Smooth muscle cell of the pulmonary artery (primary cell): Measurements from ENCODE around the gene SOX14. TPM values are rescaled to one million over a fixed set of nuclear protein-coding genes. Genes with fewer than 3 reads are reported as not detected.

Experiments used
- total RNA-seq: library from RNA; depleted of rRNA; stranded (reverse); fragments of >200 nt; gene quantifications from 2 replicates; pipeline ENCODE4 v1.2.3, GENCODE V29; 2014

The SOX14 gene
- total RNA-seq = not detected in 2 replicates

DNA sequence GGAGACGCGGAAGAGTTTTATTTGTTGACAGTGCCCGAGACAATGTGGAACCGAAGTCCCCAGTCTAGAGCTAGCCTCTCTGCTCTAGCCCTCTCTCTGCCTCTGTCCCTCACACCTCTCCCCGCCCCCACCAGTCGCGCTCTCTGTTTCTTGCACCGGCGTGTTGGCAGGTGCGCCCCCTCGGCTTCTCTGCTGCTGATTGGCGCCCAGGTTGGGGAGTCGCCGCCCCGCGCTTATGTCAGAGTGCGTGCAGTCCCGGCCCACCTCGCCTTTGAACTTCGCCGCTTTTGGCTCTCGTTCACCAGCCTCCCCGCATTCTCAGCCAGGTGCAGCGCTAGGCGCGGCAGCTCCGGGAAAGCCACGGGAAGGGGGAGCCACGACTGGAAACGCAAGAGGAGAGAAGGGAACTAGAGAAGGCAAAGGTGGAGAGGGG, at the start of gene SOX14:
Gene SOX14 (plus strand): TSS at position 315 of the 433 bp plus-strand sequence. CDS start 470 bp downstream, outside the sequence.

Other genes with a start within 250 kb of the SOX14 start
- gene CLDN18, start 245.8 kb downstream of the SOX14 start, total RNA-seq = not detected in 2 replicates